ENCODE measurements around the gene SRSF6. TPM values are rescaled to one million over a fixed set of nuclear protein-coding genes. Genes with fewer than 3 reads are reported as not detected.

SRSF6 gene
- total RNA-seq, 1 donor from 2014 or later, result 34.5 TPM

- Histone ChIP-seq H3K4me3 (ENCODE audit: low read depth, low read length) (no peak overlapping the region), H3K36me3 (ENCODE audit: control insufficient read depth, insufficient read depth, low read length) (no peaks in the 10 kb centered on the region), H3K27me3 (ENCODE audit: control insufficient read depth, insufficient read depth, low read length) (no peaks in the 10 kb centered on the region)
- FAIRE-seq (no peak), DNase-seq (ENCODE audit: low read depth) (no peak)
- TF ChIP-seq, protein P1, sequence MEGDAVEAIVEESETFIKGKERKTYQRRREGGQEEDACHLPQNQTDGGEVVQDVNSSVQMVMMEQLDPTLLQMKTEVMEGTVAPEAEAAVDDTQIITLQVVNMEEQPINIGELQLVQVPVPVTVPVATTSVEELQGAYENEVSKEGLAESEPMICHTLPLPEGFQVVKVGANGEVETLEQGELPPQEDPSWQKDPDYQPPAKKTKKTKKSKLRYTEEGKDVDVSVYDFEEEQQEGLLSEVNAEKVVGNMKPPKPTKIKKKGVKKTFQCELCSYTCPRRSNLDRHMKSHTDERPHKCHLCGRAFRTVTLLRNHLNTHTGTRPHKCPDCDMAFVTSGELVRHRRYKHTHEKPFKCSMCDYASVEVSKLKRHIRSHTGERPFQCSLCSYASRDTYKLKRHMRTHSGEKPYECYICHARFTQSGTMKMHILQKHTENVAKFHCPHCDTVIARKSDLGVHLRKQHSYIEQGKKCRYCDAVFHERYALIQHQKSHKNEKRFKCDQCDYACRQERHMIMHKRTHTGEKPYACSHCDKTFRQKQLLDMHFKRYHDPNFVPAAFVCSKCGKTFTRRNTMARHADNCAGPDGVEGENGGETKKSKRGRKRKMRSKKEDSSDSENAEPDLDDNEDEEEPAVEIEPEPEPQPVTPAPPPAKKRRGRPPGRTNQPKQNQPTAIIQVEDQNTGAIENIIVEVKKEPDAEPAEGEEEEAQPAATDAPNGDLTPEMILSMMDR (IDR thresholded peaks at IDR 0.05; ENCODE audit: insufficient read depth, low read length, severe bottlenecking), result no peak
These were observed 24.3 kb upstream of the SRSF6 start for GRCh38 chr20:43433250-43433854.

GRCh38 chr20:43434565-43434964 lies 23.1 kb upstream of the SRSF6 start:
- no peak overlapping the region for H3K4me3 ChIP-seq (ENCODE audit: low read depth, low read length)
- DNase-seq (ENCODE audit: low read depth), result no peak
- H3K27me3 ChIP-seq (ENCODE audit: control insufficient read depth, insufficient read depth, low read length), result no peaks in the 10 kb centered on the region
- no peaks in the 10 kb centered on the region for H3K36me3 ChIP-seq (ENCODE audit: control insufficient read depth, insufficient read depth, low read length)
- TF ChIP-seq, protein P1 (IDR thresholded peaks at IDR 0.05; ENCODE audit: insufficient read depth, low read length, severe bottlenecking), result no peak
- FAIRE-seq, result no peak

- H3K27me3 ChIP-seq (ENCODE audit: control insufficient read depth, insufficient read depth, low read length), result no peaks in the 10 kb centered on the region
- H3K4me3 ChIP-seq (ENCODE audit: low read depth, low read length), result no peak overlapping the region
- H3K36me3 ChIP-seq (ENCODE audit: control insufficient read depth, insufficient read depth, low read length), result no peaks in the 10 kb centered on the region
- TF ChIP-seq, protein P1 (IDR thresholded peaks at IDR 0.05; ENCODE audit: insufficient read depth, low read length, severe bottlenecking), result no peak
- FAIRE-seq (no peak), DNase-seq (ENCODE audit: low read depth) (no peak)
These were observed 18.9 kb upstream of the SRSF6 start for GRCh38 chr20:43438578-43439316.

- Histone ChIP-seq H3K4me3 (ENCODE audit: low read depth, low read length) (no peak overlapping the region), H3K36me3 (ENCODE audit: control insufficient read depth, insufficient read depth, low read length) (no peaks in the 10 kb centered on the region), H3K27me3 (ENCODE audit: control insufficient read depth, insufficient read depth, low read length) (no peaks in the 10 kb centered on the region)
- TF ChIP-seq, protein P1 (IDR thresholded peaks at IDR 0.05; ENCODE audit: insufficient read depth, low read length, severe bottlenecking), result no peak
- DNase-seq (ENCODE audit: low read depth) (no peak), FAIRE-seq (no peak)
These were observed 17.2 kb upstream of the SRSF6 start for GRCh38 chr20:43440531-43440930.

DNA sequence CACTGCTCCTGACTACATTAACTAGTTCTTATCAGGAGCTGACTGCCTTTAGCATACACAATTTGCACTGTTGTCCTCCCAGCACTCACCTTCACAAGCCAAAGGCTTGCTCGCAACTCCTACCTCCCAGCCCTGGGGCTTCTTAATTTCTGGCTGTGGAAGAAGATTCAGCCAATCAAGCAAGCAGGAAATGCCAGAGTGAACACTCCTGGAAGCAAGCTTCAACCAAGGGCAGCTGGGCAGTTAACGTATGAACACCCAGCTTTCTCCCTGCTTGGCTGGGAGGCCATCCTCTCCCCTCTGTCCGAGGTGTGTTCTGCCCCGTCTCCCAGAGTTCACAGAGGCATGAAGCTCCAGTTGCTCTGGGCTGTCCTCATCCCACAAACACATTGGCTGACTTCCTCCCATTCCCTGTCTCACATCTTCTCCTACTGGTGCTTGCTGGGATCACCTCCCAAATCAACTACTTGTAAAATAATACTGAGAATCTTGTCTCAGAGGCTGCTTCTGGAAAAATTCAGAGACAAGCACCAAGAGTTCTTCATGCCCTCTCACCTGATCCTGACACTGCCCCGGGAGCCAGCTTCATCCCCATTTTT lies 15.3 kb upstream of the SRSF6 start:
- H3K4me3 ChIP-seq (ENCODE audit: low read depth, low read length), result no peak overlapping the region
- DNase-seq (ENCODE audit: low read depth) (peak; percentile 9), FAIRE-seq (no peak)
- TF ChIP-seq, protein P1 (IDR thresholded peaks at IDR 0.05; ENCODE audit: insufficient read depth, low read length, severe bottlenecking), result no peak
- no peaks in the 10 kb centered on the region for H3K27me3 ChIP-seq (ENCODE audit: control insufficient read depth, insufficient read depth, low read length)
- H3K36me3 ChIP-seq (ENCODE audit: control insufficient read depth, insufficient read depth, low read length), result no peaks in the 10 kb centered on the region
